Heart right ventricle (tissue), 16 donors: ENCODE data around the gene NRTN. TPM values are rescaled to one million over a fixed set of nuclear protein-coding genes. Genes with fewer than 3 reads are reported as not detected.

ENCODE experiments used
- ATAC-seq, 8 donors: fragments of 200-7000 bp; cut with Tn5 transposase; one replicate each; pipeline ENCODE4 v1.9.1; 2020; ENCODE audit warnings: mild to moderate bottlenecking in 8 of 8, moderate library complexity in 8 of 8, moderate number of reproducible peaks in 1 of 8
- DNase-seq, 2 donors: peaks; one replicate each; pipeline ENCODE4 v3.0.0-alpha.2; 2020
- H3K27ac ChIP-seq, 10 donors: fragments of 200-600 bp; sonication (generic) in 2 of 10; one replicate each; pipeline versions ENCODE4 v1.5.0 to v1.8.0; 2020 to 2022; ENCODE audit warnings: mild to moderate bottlenecking in 3 of 10
- H3K27me3 ChIP-seq, 7 donors: fragments of 200-600 bp; one replicate each; pipeline ENCODE4 v1.8.0; 2021 to 2022; ENCODE audit warnings: mild to moderate bottlenecking in 2 of 7
- H3K36me3 ChIP-seq, 9 donors: fragments of 200-600 bp; sonication (generic) in 1 of 9; one replicate each; pipeline versions ENCODE4 v1.5.0 to v1.8.0; 2020 to 2022; ENCODE audit warnings: mild to moderate bottlenecking in 2 of 9
- H3K4me1 ChIP-seq, 9 donors: fragments of 200-600 bp; sonication (generic) in 1 of 9; one replicate each; pipeline versions ENCODE4 v1.5.0 to v1.8.0; 2020 to 2022; ENCODE audit warnings: mild to moderate bottlenecking in 4 of 9
- H3K4me3 ChIP-seq, 10 donors: fragments of 200-600 bp; sonication (generic) in 2 of 10; one replicate each; pipeline versions ENCODE4 v1.5.0 to v1.8.0; 2020 to 2022; ENCODE audit warnings: mild to moderate bottlenecking in 7 of 10, moderate library complexity in 2 of 10
- H3K9me3 ChIP-seq, 11 donors: fragments of 200-600 bp in 10 of 11; sonication (generic) in 2 of 11; one replicate each; pipeline versions ENCODE4 v1.5.0 to v1.8.0; 2013 to 2022; ENCODE audit warnings: mild to moderate bottlenecking in 2 of 11, control low read depth in 1 of 11, moderate library complexity in 1 of 11
- CTCF ChIP-seq, 9 donors: fragments of 200-600 bp; sonication (generic) in 2 of 9; IDR thresholded peaks; one replicate each; pipeline versions ENCODE4 v1.5.0 to v1.8.0; 2021 to 2022; ENCODE audit warnings: antibody characterized with exemption in 9 of 9, mild to moderate bottlenecking in 5 of 9, moderate library complexity in 1 of 9
- WGBS, 2 donors: extraction: QIAGEN DNeasy Blood & Tissue Kit; methylation state at CpG; one replicate each; pipeline ENCODE4 v1.1.7; 2013; ENCODE audit warnings: inconsistent platforms in 1 of 2; 5-methylcytosine and 5-hydroxymethylcytosine counted together
- intact Hi-C, 10 donors: fragments of 100-400 bp; cut with DNase I; formaldehyde crosslinking; loops; one replicate each; pipeline versions ENCODE4 v1.11.1 to v1.14.2; 2022
- polyA plus RNA-seq, 2 donors: library from polyadenylated mRNA; stranded (reverse); fragments of 200-250 nt; gene quantifications; one replicate each; pipeline ENCODE4 v1.2.3, GENCODE V29; 2013
- total RNA-seq, 10 donors: library from RNA; stranded (reverse); fragmentation: NEBNext Ultra II Directional in 3 of 10; extraction: Animal tissue kit (Norgen Biotek cat#: 25700) in 3 of 10; gene quantifications; one replicate each; pipeline versions ENCODE4 v1.2.1 to v1.2.4, GENCODE V29; 2021 to 2023
- donor health status: Arrhythmogenic right ventricular cardiomyopathy.
- donor health status: ischemic (EF 13 %, LVEDD 7.1; RV severe dilation, severe dysfunction).
- donor health status: healthy with polysubstance abuse.
- donor health status: DM: no; HTN: yes; CAD: no.
- donor health status: DM: no; HTN: no; CAD: no.
- donor health status: ischemic (EF 25% LVEDD 6.9; RV normal size, moderate dysfunction).
- donor health status: ischemic (EF 25% LVEDD 5.7; RV mildly dilated, moderate dysfunction).
- donor health status: healthy.
- donor health status: DM: yes; HTN: yes; CAD: no.
- donor health status: Ischemic cardiomyopathy.
- donor health status: ischemic (EF 35%, LVEDD 5.7; RV mildly dilated, moderate dysfunction).
- donor health status: nonischemic (EF 11% LVEDD 7.7; RV severe dilation, severe dysfunction).
- donor health status: DM: yes; HTN: yes; CAD: no.
- donor health status: PGD.
- donor health status: ischemic (EF 29% LVEDD 5.4; RV normal size, mild dysfunction).
- donor health status: nonischemic (EF 23%, LVEDD 6.1; RV moderate dilation, normal function).

Gene NRTN
- total and polyA plus RNA-seq, 12 donors = 4.5 to 40.4 (median 16.2) TPM

- Histone ChIP-seq H3K36me3 (no peaks in the 10 kb centered on the region), H3K4me1 (no peaks in the 10 kb centered on the region), H3K27me3 (peaks cover 0 to 11% (median 0%) of the 10 kb centered on the region in 7 donors), H3K4me3 (no peak overlapping the region), H3K27ac (no peak overlapping the region), H3K9me3 (no peaks in the 10 kb centered on the region)
- DNase-seq = no peak
- intact Hi-C loops = no loop called here
- ATAC-seq = no peak
- 68 to 78% methylated on average over 11 of the region's 11 CpGs for WGBS, 2 donors
- TF ChIP-seq CTCF (IDR thresholded peaks at IDR 0.05) = no peak
Observed at GRCh38 chr19:5863030-5863665, 58.3 kb downstream of the NRTN start.

- 79 to 87% methylated on average over 9 of the region's 9 CpGs for WGBS, 2 donors
Observed at GRCh38 chr19:5864013-5864720, 59.3 kb downstream of the NRTN start.

GRCh38 chr19:5864725-5865486 lies 60.0 kb downstream of the NRTN start:
- Histone ChIP-seq H3K4me3 (no peak overlapping the region), H3K4me1 (no peaks in the 10 kb centered on the region), H3K27me3 (peaks cover 0 to 11% (median 0%) of the 10 kb centered on the region in 7 donors), H3K9me3 (no peaks in the 10 kb centered on the region), H3K27ac (no peak overlapping the region), H3K36me3 (no peaks in the 10 kb centered on the region)
- 77 to 79% methylated on average over 14 of the region's 14 CpGs for WGBS, 2 donors
- TF ChIP-seq CTCF (IDR thresholded peaks at IDR 0.05) = no peak
- ATAC-seq (no peak), DNase-seq (no peak)
- intact Hi-C loops = no loop called here

More at GRCh38 chr19:5864013-5864720, 59.3 kb downstream of the NRTN start:
- no peak for TF ChIP-seq CTCF (IDR thresholded peaks at IDR 0.05)
- intact Hi-C loops = no loop called here
- no peaks in the 10 kb centered on the region for H3K36me3 ChIP-seq
- no peak overlapping the region for H3K4me3 ChIP-seq
- H3K27me3 ChIP-seq = peaks cover 0 to 11% (median 0%) of the 10 kb centered on the region in 7 donors
- H3K4me1 ChIP-seq = no peaks in the 10 kb centered on the region
- H3K27ac ChIP-seq = no peak overlapping the region
- DNase-seq (no peak), ATAC-seq (no peak)
- no peaks in the 10 kb centered on the region for H3K9me3 ChIP-seq

GRCh38 chr19:5865772-5866171 lies 60.9 kb downstream of the NRTN start:
- peaks cover 0 to 2% (median 0%) of the 10 kb centered on the region in 9 donors for H3K4me1 ChIP-seq
- intact Hi-C loops = no loop called here
- no peak overlapping the region for H3K4me3 ChIP-seq
- WGBS, 2 donors = 81 to 86% methylated on average over 11 of the region's 11 CpGs
- TF ChIP-seq CTCF (IDR thresholded peaks at IDR 0.05) = no peak
- no peaks in the 10 kb centered on the region for H3K36me3 ChIP-seq
- peaks cover 0 to 11% (median 0%) of the 10 kb centered on the region in 7 donors for H3K27me3 ChIP-seq
- H3K9me3 ChIP-seq = no peaks in the 10 kb centered on the region
- H3K27ac ChIP-seq = no peak overlapping the region
- DNase-seq (no peak), ATAC-seq (no peak)
